Fibroblast of peridontal ligament (primary cell): ENCODE measurements around the gene HK2.

Experiments used
- DNase-seq: peaks from one replicate; pipeline ENCODE4 v3.0.0-alpha.2; 2010; ENCODE audit errors: extremely low read depth

HK2 gene

DNA sequence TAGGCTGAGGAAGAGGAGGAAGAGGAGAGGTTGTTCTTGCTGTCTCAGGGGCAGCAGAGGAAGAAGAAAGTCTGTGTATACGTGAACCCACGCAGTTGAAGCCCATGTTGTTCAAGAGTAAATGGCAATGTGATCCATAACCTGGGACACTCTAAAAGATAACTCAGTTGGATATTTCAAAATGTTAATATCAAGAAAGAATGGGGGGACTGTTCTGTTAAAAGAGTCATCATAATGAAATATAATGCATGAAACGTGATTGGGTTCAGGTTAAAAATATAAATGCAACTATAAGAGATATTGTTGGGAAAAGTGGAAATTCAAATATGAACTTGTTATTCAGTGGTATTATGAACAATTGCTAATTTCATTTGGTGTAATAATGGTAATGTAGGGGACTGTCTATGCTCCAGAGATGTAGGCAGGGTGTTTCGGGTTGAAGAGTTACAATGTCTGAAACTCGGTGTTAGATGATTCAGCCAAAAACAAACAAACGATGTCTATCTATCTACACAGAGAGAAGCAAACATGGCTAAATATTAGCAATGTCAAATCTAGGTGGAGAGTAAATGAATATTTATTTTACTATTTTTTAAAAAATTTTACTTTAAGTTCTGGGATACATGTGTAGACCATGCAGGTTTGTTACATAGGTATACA lies 103.4 kb downstream of the HK2 start:
- no peak for DNase-seq

DNA sequence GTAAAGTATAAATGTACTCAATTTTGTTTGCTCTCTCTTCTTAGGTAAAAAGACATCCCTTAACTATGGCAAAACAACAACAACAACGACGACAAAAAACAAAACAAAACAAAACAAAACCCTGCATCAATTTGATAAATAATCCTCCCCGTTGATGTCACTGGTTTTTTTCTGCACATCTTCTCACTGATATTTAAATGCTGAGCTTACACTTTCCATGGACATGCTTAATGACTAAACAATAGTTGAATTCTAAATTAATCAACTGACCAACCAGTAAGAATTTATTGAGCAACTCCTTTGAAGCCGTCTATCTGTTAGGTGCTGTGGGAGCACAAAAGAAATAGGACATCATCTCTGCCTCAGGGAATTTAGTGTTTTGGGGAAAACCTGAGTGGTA lies 104.3 kb downstream of the HK2 start:
- no peak for DNase-seq

GRCh38 chr2:74939919-74940812 lies 106.2 kb downstream of the HK2 start:
- DNase-seq = no peak

GRCh38 chr2:74941284-74941683 lies 107.4 kb downstream of the HK2 start:
- no peak for DNase-seq

DNA sequence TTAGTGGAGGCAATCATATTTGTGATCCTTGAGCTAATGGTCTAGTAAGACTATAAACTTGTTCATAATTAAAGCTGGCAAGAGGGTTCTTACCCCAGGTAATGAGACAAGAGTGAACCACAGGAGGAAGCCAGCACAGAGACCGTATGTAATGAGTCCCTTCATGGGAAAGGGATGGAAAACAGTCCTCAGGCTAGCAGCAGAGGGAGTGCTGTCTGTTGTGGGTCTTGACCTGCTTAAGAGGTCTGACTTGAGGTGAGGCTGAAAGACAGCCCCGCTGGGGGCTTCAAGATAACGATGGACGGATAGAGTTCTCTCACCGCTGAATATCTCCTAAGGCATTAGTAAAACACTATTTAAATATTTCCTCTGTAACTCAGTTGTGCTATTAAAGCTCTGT lies 108.3 kb downstream of the HK2 start:
- DNase-seq = no peak
